ENCODE results near the gene KAZN.

- TF ChIP-seq ZNF362 (tag by site-specific recombination; IDR thresholded peaks at IDR 0.05) = no peak
- TF ChIP-seq CTCF (tag by site-specific recombination; IDR thresholded peaks at IDR 0.05) = no peak
- TF ChIP-seq KLF1 (tag by site-specific recombination; IDR thresholded peaks at IDR 0.05) = no peak
- no peak for TF ChIP-seq GLI4 (tag by site-specific recombination; IDR thresholded peaks at IDR 0.05)
- TF ChIP-seq ZNF324 (tag by site-specific recombination; IDR thresholded peaks at IDR 0.05) = no peak
- no peak for TF ChIP-seq ZIC2 (tag by site-specific recombination; IDR thresholded peaks at IDR 0.05)
- no peak for TF ChIP-seq ZNF548 (tag by site-specific recombination; IDR thresholded peaks at IDR 0.05)
- TF ChIP-seq ZNF521 (tag by site-specific recombination; IDR thresholded peaks at IDR 0.05) = no peak
- TF ChIP-seq ZNF223 (tag by site-specific recombination; IDR thresholded peaks at IDR 0.05) = no peak
- no peak for TF ChIP-seq ZNF221 (tag by site-specific recombination; IDR thresholded peaks at IDR 0.05; ENCODE audit: borderline replicate concordance)
- no peak for TF ChIP-seq ZNF398 (tag by site-specific recombination; IDR thresholded peaks at IDR 0.05)
Observed at GRCh38 chr1:14699620-14700019, 101.1 kb downstream of the KAZN start.

Data from HEK293 (cell line).